Measurements from ENCODE around the gene PSMB11.

PSMB11 gene

GRCh38 chr14:23056956-23057756 lies 15.1 kb downstream of the PSMB11 start, which contains the start of gene CDH24:
Gene CDH24 (minus strand): TSS chr14:23057520. CDS start chr14:23055733, 1,787 bp downstream.
- peak; percentile 22 to 49 (median 32) for DNase-seq (ENCODE audit: low read depth in 3 of 3, low spot score in 1 of 3)

GRCh38 chr14:23057757-23058653 lies 16.0 kb downstream of the PSMB11 start:
- peak; percentile 71 to 85 (median 74) for DNase-seq (ENCODE audit: low read depth in 3 of 3, low spot score in 1 of 3)

- no peak for DNase-seq (ENCODE audit: low read depth in 3 of 3, low spot score in 1 of 3)
Observed at GRCh38 chr14:23058654-23059504, 16.9 kb downstream of the PSMB11 start.

- no peak for DNase-seq (ENCODE audit: low read depth in 3 of 3, low spot score in 1 of 3)
Observed at GRCh38 chr14:23060536-23061260, 18.7 kb downstream of the PSMB11 start.

GRCh38 chr14:23062002-23062401 lies 20.0 kb downstream of the PSMB11 start:
- DNase-seq (ENCODE audit: low read depth in 3 of 3, low spot score in 1 of 3): no peak

- DNase-seq (ENCODE audit: low read depth in 3 of 3, low spot score in 1 of 3): no peak
Observed at GRCh38 chr14:23063601-23064000, 21.6 kb downstream of the PSMB11 start.

- no peak for DNase-seq (ENCODE audit: low read depth in 3 of 3, low spot score in 1 of 3)
Observed at GRCh38 chr14:23066368-23066767, 24.4 kb downstream of the PSMB11 start.

- DNase-seq (ENCODE audit: low read depth in 3 of 3, low spot score in 1 of 3): no peak
Observed at GRCh38 chr14:23066855-23067744, 25.1 kb downstream of the PSMB11 start.

GRCh38 chr14:23067847-23068788 lies 26.1 kb downstream of the PSMB11 start:
- no peak for DNase-seq (ENCODE audit: low read depth in 3 of 3, low spot score in 1 of 3)

- DNase-seq (ENCODE audit: low read depth in 3 of 3, low spot score in 1 of 3): peak; percentile 30 to 47 (median 39)
Observed at GRCh38 chr14:23068789-23069412, 26.9 kb downstream of the PSMB11 start.

- no peak for DNase-seq (ENCODE audit: low read depth in 3 of 3, low spot score in 1 of 3)
Observed at GRCh38 chr14:23069413-23069806, 27.4 kb downstream of the PSMB11 start.

GRCh38 chr14:23070262-23071129 lies 28.5 kb downstream of the PSMB11 start:
- no peak for DNase-seq (ENCODE audit: low read depth in 3 of 3, low spot score in 1 of 3)

GRCh38 chr14:23071244-23071920 lies 29.4 kb downstream of the PSMB11 start:
- peak in 2 of 3 donors; percentile 38 to 62 for DNase-seq (ENCODE audit: low read depth in 3 of 3, low spot score in 1 of 3)

GRCh38 chr14:23071921-23072539 lies 30.0 kb downstream of the PSMB11 start:
- DNase-seq (ENCODE audit: low read depth in 3 of 3, low spot score in 1 of 3): no peak

- no peak for DNase-seq (ENCODE audit: low read depth in 3 of 3, low spot score in 1 of 3)
Observed at GRCh38 chr14:23074906-23075305, 32.9 kb downstream of the PSMB11 start.
